Heart left ventricle (tissue), 13 donors: ENCODE measurements around the gene ZNF579.

Source experiments
- POLR2A ChIP-seq, 2 donors: fragments of 450-650 bp; IDR thresholded peaks; one replicate each; pipeline ENCODE4 v1.6.1; 2017; ENCODE audit warnings: antibody characterized with exemption in 2 of 2, mild to moderate bottlenecking in 2 of 2, moderate library complexity in 2 of 2
- TF ChIP-seq, protein P1 (sequence below), 12 donors: fragments of 200-600 bp; sonication (generic) in 4 of 12; IDR thresholded peaks; one replicate each; pipeline versions ENCODE4 v1.5.0 to v1.8.0; 2018 to 2022; ENCODE audit warnings: antibody characterized with exemption in 12 of 12, mild to moderate bottlenecking in 5 of 12
- donor health status: ischemic (EF 13 %, LVEDD 7.1; RV severe dilation, severe dysfunction).
- donor health status: DM: no; HTN: yes; CAD: no.
- donor health status: DM: no; HTN: no; CAD: no.
- donor health status: ischemic (EF 25% LVEDD 6.9; RV normal size, moderate dysfunction).
- donor health status: ischemic (EF 25% LVEDD 5.7; RV mildly dilated, moderate dysfunction).
- donor health status: ischemic (EF 35%, LVEDD 5.7; RV mildly dilated, moderate dysfunction).
- donor health status: nonischemic (EF 11% LVEDD 7.7; RV severe dilation, severe dysfunction).
- donor health status: DM: yes; HTN: yes; CAD: no.
- donor health status: PGD.
- donor health status: ischemic (EF 29% LVEDD 5.4; RV normal size, mild dysfunction).
- donor health status: nonischemic (EF 23%, LVEDD 6.1; RV moderate dilation, normal function).

DNA sequence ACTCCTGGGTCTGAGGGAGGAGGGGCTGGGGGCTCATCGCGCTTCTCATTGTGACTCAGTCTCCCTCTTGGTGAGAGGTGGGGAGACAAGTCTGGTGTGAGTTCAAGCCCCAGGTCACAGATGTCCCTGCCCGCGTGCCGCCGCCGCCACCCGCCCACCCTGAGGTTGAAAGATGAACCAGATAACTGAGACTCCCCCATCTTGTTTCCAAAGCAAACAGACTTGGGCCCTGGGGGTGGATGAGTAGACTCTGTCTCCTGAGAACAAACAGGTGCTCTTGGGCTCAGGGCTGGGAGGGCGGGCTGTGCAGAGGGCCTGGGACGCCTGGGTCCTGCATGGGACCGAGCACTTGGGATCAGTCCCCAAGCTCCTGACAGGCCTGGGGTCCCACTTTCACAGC is 44.3 kb downstream of the ZNF579 start:
- no peak for TF ChIP-seq POLR2A (IDR thresholded peaks at IDR 0.05)
- TF ChIP-seq, protein P1, sequence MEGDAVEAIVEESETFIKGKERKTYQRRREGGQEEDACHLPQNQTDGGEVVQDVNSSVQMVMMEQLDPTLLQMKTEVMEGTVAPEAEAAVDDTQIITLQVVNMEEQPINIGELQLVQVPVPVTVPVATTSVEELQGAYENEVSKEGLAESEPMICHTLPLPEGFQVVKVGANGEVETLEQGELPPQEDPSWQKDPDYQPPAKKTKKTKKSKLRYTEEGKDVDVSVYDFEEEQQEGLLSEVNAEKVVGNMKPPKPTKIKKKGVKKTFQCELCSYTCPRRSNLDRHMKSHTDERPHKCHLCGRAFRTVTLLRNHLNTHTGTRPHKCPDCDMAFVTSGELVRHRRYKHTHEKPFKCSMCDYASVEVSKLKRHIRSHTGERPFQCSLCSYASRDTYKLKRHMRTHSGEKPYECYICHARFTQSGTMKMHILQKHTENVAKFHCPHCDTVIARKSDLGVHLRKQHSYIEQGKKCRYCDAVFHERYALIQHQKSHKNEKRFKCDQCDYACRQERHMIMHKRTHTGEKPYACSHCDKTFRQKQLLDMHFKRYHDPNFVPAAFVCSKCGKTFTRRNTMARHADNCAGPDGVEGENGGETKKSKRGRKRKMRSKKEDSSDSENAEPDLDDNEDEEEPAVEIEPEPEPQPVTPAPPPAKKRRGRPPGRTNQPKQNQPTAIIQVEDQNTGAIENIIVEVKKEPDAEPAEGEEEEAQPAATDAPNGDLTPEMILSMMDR (IDR thresholded peaks at IDR 0.05) = no peak
